ENCODE data around the gene NBEAL2.
"Not testable (repeated sequence)": the region's sequence is repeated elsewhere in the genome, so short reads cannot be mapped to it uniquely, and the experiment has no call there.

NBEAL2 gene

DNA sequence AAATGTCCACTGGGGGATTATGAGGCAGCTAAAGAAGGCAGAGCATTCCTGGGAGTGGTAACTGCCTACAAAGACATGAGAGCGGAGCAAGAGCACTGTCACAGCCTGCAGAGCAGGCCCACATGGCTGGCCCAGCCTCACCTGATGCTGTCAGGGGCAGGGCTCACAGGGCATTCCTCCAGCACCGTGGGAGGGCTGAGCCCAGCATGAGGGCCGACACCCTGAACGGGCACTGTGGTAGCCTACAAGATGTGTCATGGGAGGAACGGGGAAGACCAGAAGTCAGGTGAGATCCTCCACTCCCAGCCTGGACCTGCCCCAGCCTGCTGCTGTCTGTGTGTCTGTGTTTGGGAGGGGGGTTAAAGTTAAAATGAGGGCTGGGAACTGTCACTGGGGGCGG is 33.0 kb upstream of the NBEAL2 start:
- no peak for DNase-seq

DNA sequence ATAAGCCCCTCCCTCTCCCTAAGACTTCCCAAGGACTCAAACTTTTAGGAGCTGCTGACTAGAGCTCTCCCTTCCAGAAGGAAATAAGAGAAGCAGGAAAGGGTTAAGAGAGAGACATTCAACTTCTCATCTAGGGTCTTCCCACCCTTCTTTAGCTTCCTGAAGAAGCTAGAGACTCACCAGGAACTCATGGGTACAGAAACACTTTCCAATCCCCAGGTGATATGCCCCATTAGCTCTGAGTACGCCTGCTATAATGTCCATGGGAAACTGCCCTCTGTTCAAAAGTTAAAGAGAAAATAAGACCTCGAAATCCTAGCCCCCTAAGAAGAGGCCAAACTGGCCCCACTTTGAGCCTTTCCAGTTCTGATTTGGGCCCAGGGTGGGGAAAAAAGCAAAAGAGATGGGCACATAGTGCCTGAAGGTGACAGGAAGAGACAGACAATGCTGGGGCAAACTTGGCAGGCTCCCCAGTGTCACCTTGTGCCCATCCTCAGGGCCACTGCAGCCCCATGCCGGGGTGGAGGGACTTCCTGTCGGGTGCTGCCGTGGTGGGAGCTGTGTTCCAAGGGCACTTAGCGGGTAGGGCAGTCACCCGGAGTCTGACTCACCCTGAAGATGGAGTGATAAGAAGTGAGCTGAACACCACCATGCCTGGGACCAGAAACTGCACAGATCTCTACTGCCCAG is 32.5 kb upstream of the NBEAL2 start:
- DNase-seq = no peak

DNA sequence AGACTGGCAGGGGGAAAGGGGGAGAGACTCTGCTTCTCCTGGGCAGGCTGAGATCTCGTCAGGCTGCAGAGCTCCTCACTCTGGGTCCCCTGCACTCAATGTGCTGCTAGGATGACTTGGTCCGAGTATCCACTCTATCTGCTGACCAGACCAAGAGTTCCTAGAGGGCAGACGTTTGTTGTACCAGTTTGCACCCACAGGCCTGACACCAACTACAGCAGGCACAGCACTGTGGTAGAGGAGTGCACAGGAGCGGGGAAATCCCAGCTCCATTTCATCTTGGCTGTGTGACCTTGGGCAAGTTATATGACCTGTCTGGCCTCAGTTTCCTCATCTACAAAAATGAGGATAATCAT is 31.9 kb upstream of the NBEAL2 start:
- no peak for DNase-seq

DNA sequence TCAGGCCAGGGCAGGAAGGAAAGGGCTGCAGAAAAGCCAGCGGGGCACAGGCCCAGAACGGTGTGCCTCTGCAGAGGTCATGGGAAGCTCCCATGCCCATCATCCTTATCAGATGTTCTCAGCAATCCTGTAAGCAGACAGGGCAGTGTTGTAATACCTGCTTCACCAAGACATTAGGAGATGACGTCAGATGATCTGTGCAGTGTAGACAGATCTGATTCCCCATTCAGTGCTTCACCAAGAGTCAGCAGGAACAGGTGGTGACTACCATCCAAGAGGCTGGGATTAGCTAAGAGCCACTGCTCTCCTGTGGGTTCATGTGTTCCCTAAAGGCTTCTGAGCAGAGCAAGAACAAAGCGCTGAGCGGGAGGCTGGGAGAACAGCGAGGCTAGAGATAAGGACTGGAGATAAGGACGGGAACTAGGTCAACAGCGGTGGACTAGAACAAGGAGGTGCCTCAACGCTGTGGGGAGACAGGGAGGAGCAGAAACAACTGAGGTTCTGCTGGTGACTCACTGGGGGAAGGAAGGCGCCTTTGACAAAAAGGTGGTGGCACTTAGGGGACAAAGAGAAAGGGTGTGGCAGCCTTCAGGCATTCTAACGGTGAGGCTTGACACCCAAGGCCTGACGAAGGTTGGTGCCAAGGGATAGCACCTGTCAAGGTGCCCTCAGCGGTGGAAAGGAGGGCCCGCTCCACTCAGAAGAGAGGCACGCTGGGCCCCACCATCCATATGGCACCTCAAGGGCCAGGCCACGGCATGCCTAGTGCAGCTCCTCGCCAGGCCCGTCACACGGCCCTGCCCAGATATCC is 31.3 kb upstream of the NBEAL2 start:
- DNase-seq = no peak

DNA sequence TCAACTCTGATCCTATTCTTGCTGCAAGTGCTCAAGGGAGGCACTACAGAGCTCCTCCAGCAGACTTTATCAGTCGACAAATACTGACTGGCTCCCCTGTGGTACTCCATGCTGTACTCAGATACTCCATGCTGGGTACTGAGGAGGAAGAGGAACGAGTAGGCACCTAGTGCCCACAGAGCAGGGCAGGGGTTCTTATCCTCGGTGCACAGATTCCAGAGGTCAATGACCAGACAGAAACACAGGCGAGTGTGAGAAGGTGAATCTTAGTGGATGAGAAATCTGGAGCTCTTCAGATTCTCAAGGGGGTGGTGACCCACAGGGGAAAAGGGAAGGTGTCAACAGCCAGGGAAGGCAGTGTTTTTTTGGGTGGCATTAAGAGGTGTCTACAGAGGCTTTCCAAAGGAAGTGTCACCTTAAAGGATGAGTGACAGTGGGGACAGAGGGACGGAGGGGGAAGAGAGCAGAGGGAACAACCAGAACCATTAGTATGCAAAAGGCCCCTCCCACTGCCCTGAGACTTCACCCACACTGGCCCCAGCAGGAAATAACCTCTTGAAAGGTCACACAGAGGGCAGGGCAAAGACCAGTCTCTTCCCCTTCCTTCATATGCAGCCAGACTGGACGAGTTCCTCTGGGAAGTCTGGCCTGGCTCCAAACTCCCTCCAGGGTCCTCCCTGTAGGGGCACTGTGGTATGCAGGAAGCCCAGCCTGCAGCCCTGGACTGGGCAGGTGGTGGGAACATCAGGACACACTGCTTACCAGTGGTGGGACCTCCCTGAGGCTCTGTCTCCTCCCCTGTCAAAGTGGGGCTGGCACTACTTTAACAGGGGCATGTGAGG is 30.4 kb upstream of the NBEAL2 start:
- no peak for DNase-seq

DNA sequence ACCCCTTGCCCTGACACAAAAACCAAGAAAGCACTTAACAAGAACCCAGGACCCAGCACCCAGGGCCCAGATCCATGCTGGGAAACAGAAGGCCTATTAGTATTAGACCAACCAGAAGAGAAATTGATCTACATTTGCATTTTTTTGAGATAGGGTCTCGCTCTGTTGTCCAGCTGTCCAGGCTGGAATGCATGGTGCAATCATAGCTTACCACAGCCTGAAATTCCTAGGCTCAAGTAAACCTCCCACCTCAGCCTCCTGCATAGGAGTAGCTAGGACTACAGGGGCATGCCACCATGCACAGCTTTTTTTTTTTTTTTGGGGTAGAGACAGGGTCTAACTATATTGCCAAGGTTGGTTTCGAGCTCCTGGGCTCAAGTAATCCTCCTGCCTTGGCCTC is 29.3 kb upstream of the NBEAL2 start:
- DNase-seq = no peak

DNA sequence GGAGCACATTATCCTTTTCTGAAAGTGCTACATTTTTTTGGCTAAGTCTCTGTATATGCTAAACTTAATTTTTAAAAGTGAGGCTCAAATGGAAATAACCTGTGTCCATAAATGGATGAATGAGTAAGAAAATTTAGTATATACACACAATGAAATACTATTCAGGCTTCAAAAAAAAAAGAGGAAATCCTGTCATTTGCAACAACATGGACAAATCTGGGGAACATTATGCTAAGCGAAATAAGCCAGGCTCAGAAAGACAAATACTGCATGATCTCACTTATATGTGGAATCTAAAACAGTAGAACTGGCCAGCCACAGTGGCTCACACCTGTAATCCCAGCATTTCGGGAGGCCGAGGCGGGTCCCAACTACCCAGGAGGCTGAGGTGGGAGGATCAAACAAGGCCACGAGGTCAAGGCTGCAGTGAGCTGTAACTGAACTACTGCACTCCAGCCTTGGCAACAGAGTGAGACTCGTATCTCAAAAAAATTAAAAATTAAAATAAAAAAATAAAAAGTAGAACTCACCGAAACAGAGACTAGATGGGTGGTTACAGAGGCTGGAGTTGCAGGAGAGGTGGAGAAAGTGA is 28.7 kb upstream of the NBEAL2 start:
- no peak for DNase-seq

DNA sequence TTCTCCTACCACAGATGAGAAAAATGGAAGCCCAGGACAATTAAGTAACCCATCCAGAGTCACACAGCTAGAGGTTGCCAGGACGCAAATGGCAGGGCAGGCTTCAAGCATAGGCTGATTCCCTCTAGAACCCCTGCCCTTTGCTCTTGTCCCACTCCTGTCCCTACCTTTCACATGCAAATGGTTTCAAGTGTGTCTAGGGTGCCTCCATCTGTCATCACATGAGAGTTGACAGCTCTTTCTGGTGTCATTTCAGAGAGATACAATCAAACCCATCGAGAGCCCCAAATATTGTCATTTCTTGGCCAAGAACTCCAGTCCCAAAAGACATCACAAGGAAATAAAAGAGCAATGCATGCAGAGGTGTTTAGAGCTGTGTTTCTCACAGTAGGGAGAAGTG is 26.7 kb upstream of the NBEAL2 start:
- no peak for DNase-seq

DNA sequence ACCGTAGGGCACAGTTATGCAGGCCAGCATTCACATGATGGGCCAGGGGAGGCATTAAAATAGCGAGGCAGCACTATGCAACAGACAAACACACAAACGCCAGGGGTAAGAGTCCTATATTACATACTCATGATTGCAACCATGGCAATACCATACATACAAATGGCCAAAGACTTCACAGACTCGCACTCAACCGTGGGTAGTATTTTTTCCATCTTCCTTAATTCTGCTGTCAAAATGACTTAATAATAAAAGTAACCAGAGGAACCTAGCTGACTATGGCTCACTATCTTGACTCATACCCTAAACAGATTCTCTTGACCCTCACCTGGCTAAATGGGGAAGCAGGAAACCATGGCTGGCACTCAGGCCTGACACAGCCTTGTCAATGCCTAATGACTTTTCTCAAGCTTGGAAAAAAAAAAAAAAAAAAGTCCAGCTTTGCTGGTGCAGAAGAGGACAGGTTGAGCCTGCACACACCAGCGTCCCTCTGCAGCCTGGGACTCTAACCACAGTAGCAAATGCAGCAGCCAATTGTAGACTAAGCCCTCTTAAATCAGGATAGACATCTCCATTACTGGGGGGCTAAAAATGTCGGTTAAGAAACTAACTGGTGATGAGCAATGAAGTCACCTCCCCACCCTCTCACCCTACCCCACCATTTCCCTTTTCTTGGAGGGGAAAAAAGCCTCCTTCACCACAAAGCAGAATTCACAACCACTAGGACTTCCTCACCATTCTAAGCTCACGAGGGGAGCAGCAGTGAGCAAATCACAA is 26.0 kb upstream of the NBEAL2 start:
- no peak for DNase-seq

DNA sequence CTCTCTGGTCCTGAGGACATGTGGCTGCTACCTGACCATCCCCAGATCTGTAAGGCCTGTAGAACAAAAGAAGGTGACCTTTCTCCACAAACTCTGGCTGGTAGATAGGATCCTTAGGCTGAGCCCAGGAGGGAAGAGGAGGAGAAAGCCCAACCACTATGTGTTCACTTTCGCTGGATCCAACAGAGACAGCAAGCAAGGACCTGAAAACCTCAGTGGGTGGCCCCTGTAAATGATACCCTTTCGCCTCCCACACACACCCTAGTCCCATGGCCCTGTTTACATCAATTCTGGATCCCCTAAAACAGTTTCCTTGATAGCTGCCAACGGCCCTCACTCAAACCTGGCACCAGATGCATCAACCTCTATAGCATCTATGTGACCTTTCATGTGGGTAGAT is 25.3 kb upstream of the NBEAL2 start:
- no peak for DNase-seq

DNA sequence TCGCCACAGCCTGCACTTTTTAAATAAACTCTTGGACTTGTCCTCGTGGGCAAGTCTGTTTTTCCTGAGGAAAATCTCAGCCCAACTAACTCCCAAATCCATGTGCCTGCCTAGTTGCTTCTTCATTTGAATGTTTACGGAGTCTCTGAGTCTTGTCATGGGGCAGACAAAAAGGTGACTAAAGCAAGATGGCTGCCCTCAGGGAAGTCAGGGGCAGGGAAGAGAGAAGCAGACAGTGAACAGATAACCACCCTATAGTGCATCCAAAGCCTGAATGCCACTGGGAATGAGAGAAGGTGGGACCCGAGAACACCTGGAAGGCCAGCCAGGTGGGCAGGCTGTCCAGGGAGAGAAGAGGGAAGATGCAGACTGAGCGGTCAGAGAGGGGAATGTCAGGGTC is 24.3 kb upstream of the NBEAL2 start:
- no peak for DNase-seq

DNA sequence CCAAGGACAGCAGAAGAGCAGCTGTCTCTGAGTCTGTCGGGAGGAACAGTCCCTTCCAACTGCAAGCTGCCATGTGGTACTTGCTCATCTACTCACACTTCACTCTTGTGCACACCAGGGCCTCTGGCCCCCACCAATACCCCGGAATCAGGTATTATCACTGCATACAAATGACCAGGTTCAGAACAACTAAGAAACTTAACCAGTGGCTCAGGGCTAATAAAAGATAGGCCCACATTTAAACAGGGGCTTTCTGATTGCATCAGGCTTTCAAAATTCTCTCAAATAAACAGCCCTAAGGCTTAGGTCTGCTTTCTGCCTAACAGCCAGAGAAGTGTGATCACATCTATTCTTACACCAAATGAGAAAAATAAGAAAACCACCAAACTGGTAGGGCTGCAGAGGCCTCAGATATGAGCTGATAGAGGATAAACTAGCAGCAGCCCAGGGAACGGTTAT is 23.6 kb upstream of the NBEAL2 start:
- DNase-seq = no peak

DNA sequence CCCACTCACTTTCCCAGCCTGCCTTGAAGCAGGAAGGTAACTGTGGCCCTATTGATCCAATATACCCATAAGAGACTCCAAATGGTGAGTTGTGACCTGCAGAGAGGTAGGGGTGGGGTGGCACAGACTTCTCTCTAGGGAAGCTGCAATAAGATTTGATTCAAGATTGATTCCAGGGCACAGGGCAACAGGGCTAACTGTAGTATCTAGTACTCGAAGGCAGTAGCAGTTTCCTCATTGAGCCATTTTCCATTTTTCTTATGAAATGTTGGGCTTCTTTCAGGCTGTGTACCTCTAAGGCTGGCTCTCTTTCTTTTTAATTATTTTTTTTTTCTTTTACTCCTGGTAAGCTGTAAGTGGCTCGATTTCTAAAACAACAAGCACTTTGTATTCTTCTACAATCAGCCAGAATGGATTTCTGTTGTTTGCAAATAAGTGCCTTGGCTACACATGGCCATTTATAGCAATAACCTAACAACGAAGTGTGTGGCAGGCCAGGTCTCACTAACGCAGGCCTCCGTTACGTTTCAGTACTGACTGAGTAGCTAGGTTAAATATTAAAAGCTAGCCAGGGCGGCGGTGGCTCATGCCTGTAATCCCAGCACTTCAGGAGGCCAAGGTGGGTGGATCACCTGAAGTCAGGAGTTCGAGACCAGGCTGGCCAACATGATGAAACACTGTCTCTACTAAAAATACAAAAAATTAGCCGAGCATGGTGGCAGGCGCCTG is 22.2 kb upstream of the NBEAL2 start:
- no peak for DNase-seq

DNA sequence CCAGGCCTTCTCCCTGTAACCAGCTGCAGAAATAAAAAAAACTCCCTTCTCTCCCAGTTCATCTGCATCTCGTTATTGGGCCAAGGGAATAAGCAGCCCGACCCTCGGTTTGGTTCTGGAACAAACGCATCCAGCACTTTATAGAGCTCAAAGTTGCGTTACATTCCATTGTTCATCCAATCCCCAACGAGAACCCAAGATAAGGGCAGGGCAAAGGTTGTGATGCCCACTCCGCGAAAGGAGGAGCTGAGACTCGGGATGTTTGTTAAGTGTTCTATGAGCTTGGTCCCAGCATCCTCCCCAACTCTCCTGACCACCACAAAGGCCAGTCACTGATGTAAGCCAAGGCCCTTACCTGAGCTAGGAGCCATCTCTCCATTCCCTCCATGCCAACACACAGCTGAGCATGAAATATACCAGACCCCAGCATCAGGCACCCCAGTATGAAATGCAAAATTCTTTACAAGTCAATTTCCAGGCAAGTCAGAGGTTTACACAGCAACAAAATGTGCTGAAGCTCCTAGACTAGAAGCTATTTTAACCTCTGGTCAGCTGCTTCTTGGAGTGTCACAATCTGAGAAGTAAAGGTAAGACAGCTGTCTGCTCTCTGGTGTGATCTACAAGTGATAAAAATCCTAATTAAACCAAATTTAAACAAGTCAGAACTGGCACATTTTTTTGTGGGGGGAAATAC is 20.9 kb upstream of the NBEAL2 start:
- DNase-seq = no peak

DNA sequence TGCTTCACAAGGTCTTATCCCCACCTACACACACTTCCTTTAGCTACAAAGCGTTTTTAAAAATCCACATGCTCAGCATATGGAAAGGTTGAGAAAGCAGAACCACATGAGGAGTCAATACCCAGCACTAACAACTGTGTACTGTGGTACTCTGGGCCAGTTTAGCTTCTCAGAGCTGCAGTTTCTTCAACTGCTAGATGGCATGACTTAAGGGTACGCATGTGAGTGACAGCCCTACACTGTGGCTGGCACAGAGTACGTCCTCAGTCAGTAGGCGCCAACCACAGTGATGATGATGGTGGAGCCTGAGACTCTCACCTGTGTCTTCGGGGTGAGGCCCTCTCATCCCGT is 20.3 kb upstream of the NBEAL2 start:
- DNase-seq = no peak

DNA sequence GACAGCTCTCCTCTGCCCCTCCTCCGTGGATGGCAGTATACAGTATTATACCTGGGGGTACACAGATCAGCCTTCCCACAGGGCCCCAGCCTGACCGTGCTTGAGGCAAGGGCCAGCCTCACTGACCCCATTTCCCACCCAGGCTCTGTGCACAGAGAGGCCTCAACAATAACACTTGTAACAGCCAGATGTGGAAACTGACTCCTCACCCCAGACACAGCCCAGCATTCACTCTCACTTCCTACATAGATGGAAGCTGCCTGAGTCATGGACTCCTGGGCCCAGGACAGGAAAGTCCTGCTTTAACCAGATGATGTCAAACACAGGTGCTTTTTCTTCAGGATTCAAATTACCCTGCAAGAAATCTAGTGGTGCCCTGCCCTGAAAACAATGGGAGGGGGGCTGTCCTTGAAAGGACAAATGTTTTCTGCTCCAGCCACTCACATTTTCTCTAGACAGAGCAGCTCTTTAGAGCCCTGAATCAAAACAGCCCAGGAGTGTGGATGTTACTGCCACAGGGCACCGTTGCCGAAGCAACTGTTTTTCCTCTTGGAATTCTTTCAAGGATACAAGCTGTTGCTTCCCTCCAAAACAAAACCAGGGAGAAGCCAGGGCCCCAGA is 19.3 kb upstream of the NBEAL2 start:
- DNase-seq = no peak

DNA sequence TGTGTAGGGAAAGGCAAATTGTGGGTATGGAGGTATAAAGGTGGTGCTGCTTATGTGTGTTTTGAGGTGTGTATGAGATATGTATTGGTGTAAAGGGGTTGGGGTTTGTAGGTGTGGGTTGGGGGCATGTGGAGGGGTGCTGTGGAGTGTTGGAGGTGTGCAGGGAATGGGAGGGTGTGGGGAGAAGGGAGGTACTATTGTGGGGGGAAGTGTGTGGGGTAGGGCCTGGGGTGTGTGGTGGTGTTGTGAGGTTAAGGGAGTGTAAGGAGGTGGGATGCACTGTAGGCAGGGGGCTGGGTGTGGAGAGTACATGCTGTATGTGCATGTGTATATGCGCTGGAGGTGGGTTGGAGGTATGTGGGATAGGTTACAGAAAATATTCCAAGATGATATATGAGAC is 18.6 kb upstream of the NBEAL2 start:
- DNase-seq = no peak

DNA sequence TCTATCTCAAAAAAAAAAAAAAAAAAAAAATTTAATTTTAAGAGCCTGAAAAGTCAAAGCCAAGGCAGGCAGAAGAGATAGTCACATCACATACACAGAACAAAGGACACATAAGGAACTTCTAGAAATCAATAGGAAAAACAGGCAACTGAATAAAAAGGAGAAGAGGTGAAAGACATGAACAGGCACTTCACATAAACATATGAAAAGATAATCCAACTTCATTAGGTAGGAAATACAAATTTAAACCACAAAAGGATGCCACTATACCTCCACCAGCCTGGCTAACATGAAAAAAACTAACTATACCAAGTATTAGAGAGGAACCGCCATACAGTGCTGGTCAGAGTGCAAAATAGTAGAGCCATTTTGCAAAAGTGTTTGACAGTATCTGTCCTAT is 17.0 kb upstream of the NBEAL2 start:
- no peak for DNase-seq

DNA sequence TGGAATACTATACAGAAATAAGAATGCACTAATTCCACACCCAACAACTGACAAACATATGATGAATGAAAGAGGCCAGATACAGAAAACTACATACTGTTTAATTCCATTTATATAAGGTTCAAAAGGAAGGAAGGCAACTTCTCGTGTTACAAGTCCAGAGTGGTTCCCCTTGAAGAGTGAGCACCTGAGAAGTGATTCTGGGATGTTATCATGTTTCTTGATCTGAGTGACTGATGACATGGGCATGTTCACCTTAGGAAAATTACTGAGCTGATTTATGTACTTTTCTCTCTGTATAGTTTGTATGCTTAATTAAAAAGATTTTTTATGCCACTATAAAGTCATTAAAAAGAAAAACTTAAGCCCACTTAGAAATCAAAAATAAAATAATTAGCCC is 16.5 kb upstream of the NBEAL2 start:
- no peak for DNase-seq

DNA sequence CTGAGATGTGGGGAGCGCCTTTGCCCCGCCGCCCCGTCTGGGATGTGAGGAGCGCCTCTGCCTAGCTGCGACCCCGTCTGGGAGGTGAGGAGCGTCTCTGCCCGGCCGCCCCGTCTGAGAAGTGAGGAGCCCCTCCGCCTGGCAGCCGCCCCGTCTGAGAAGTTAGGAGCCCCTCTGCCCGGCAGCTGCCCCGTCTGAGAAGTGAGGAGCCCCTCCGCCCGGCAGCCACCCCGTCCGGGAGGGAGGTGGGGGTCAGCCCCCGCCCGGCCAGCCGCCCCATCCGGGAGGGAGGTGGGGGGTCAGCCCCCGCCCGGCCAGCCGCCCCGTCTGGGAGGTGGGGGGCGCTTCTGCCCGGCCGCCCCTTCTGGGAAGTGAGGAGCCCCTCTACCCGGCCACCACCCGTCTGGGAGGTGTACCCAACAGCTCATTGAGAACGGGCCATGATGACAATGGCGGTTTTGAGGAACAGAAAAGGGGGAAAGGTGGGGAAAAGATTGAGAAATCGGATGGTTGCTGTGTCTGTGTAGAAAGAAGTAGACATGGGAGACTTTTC is 15.4 kb upstream of the NBEAL2 start:
- DNase-seq = not testable (repeated sequence)

Measured in left hindlimb (tissue), 1 donor.